GM12874 (cell line): ENCODE data around the gene TRPM8.
A peak's percentile ranks its signal among the peaks of the same experiment; 100 is the strongest.

Source experiments
- TF ChIP-seq, protein P1 (sequence below): IDR thresholded peaks from 2 replicates; pipeline ENCODE4 v1.5.1; 2011; ENCODE audit warnings: low read depth, mild to moderate bottlenecking, control low read depth, low read length, moderate library complexity; ENCODE audit not compliant: insufficient read depth

TRPM8 gene

DNA sequence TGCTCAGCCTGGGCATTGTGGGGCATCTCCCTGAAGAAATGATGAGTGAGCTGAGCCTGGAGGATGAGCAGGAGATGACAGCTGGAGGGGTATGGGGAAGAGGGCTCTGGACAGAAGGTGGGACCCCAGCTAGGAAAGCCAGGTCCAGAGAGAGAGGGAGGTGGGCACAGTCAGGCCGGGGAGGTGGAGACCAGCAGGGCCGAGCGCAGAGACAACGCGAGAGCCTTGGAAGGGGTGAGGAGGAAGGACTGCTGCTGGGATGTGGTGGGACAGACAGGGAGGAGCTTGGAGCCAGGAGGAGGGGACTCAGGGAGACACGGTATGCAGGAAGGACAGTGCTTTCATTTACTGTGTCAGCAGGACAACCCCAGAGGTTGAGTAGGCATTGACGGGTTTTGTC lies 8.2 kb downstream of the TRPM8 start:
- TF ChIP-seq, protein P1, sequence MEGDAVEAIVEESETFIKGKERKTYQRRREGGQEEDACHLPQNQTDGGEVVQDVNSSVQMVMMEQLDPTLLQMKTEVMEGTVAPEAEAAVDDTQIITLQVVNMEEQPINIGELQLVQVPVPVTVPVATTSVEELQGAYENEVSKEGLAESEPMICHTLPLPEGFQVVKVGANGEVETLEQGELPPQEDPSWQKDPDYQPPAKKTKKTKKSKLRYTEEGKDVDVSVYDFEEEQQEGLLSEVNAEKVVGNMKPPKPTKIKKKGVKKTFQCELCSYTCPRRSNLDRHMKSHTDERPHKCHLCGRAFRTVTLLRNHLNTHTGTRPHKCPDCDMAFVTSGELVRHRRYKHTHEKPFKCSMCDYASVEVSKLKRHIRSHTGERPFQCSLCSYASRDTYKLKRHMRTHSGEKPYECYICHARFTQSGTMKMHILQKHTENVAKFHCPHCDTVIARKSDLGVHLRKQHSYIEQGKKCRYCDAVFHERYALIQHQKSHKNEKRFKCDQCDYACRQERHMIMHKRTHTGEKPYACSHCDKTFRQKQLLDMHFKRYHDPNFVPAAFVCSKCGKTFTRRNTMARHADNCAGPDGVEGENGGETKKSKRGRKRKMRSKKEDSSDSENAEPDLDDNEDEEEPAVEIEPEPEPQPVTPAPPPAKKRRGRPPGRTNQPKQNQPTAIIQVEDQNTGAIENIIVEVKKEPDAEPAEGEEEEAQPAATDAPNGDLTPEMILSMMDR = no peak

DNA sequence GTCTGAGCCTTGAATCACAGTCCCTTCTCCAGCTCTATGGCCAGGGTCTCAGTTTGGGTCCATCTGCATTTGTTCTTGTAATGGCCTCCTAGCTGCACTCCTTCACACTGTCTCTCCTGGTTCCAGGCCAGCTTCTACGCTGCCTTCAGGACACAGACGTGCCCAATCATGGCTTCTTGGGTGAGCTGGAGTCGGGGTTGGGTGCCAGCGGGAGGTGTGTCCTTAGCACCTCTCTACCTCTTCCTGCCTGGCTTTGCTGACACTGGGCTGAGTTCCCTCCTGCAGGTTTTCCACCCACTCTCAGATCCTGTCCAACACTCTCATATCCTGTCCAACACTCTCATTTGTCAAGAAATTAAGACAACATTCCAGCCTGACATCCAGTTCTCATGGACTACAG lies 9.6 kb downstream of the TRPM8 start:
- TF ChIP-seq, protein P1 = no peak

DNA sequence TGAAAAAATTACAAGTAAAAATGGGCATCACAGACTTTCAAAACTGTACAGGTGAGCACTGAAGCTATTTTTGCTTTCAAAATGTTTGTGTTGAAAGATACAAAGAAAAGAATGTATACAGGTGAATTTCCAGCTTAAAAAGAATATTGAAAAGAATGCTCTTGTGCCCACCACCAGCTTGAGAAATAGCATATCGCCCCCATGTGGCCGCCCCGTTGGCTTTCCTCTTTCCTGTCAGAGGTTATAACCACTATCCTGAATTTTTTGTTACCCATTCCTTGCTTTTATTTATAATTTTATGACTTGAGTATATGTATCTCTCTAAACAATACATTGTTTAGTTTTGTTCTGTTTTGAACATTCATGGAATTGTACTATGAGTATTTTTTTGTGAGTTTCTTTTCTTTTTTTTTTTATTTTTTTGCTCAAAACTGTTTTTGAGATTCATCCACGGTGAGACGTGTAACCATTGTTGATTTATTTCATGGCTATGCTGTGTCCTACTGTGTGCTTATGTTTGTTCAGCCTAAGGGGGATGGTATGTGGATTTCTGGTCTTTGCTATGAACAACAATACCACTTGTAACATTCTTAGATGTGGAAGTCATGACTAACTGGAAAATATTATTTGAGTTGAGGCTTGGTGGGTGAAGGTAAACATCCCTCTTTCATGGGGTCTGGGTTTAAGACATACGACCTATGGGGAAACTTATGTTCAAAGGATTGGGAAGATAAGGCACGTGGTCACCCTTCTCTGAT lies 11.6 kb downstream of the TRPM8 start:
- TF ChIP-seq, protein P1 = peak; percentile 51

DNA sequence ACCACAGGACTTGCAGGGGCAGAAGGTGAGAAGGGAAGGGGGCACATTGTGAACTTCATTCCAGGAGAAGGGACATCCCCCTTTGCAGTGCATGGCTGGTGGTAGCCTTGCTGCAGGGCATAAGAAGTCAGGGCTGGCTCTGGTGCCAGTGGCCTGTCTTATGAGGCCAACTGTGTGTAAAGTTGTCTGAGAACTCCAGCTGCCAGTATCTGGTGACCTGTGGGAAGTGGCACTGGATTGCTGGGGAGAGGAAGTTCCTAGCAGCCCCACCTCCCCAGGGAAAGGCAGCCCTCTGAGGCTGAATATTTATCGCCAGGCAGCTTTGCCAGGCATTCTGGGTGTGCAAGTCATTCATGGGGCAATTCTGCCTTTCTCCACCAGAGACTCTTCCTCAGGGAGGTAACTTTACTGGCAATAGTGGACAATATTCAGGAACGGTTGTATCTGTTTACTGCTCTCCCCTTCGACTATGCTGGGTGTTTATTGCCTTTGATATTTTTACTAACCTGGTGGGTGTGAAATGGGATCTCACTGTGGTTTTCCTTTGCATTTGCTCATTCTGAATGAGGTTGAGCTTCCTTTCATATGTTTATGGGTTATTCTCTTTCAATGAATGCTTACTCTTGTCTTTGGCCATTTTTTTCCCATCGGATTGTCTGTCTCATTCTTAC lies 12.3 kb downstream of the TRPM8 start:
- TF ChIP-seq, protein P1 = no peak

DNA sequence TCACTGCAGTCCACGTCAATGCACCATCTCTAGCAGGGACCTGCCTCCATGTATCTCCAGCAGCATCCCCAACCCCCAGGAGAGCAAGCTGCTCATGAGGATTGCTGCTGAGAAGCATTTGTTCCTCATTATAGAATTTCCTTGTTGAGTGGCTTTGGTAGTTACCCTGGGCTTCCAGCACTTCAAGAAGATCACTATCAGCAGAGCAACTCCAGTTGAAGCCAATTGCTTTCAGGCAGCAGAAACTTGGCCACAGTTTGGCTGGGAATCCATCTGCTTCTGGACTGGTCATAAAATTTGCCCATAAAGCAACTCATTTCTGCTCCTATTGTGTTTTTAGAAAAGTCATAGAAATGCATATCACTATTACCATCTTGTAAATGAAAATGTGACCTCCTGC lies 17.4 kb downstream of the TRPM8 start:
- TF ChIP-seq, protein P1 = no peak

DNA sequence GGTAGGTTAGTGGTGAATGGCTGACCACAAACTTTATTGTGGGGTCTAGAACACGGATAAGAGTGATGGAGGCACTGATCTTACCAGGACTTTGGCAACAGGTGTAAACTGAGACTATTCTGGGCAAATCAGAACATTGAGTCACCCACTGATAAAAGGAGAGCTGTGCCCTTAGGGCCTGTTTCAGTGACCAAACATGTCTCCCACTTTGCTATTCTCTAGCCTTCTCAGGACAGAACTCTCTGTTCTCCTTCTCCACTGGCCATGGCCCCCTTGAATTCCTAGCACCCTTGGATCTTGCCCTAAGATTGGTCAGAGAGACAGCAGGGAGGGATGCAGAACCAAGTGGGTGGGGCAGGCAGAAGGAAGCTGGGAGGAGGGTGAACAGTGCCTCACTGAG lies 18.3 kb downstream of the TRPM8 start:
- TF ChIP-seq, protein P1 = no peak

DNA sequence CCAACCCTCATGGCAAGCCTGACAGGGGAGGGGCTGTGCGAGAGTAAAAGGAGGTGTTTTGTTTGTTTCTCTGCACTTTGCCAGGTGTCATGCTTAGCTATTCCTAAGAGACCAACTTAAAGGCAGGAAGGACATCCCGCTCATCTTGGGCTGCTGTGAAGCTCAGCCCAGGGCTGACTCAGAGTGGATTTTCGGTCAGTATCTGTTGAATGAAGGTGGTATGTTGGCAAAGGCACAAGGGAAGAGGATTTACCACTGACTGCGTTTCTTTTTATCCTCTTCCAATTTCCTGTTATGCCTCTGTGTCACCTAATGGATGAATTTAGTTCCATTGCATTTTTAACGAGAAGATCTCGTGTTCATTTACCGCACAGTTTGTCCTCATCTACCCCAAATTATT lies 18.9 kb downstream of the TRPM8 start:
- TF ChIP-seq, protein P1 = no peak
